ENCODE data around the gene SIPA1L2. TPM values are rescaled to one million over a fixed set of nuclear protein-coding genes. Genes with fewer than 3 reads are reported as not detected.

The SIPA1L2 gene, protein sequence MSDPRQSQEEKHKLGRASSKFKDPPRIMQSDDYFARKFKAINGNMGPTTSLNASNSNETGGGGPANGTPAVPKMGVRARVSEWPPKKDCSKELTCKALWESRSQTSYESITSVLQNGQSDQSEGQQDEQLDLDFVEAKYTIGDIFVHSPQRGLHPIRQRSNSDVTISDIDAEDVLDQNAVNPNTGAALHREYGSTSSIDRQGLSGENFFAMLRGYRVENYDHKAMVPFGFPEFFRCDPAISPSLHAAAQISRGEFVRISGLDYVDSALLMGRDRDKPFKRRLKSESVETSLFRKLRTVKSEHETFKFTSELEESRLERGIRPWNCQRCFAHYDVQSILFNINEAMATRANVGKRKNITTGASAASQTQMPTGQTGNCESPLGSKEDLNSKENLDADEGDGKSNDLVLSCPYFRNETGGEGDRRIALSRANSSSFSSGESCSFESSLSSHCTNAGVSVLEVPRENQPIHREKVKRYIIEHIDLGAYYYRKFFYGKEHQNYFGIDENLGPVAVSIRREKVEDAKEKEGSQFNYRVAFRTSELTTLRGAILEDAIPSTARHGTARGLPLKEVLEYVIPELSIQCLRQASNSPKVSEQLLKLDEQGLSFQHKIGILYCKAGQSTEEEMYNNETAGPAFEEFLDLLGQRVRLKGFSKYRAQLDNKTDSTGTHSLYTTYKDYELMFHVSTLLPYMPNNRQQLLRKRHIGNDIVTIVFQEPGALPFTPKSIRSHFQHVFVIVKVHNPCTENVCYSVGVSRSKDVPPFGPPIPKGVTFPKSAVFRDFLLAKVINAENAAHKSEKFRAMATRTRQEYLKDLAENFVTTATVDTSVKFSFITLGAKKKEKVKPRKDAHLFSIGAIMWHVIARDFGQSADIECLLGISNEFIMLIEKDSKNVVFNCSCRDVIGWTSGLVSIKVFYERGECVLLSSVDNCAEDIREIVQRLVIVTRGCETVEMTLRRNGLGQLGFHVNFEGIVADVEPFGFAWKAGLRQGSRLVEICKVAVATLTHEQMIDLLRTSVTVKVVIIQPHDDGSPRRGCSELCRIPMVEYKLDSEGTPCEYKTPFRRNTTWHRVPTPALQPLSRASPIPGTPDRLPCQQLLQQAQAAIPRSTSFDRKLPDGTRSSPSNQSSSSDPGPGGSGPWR (N-terminal part only)
- 2.7 and 4.9 TPM in 2 replicates for total RNA-seq

DNA sequence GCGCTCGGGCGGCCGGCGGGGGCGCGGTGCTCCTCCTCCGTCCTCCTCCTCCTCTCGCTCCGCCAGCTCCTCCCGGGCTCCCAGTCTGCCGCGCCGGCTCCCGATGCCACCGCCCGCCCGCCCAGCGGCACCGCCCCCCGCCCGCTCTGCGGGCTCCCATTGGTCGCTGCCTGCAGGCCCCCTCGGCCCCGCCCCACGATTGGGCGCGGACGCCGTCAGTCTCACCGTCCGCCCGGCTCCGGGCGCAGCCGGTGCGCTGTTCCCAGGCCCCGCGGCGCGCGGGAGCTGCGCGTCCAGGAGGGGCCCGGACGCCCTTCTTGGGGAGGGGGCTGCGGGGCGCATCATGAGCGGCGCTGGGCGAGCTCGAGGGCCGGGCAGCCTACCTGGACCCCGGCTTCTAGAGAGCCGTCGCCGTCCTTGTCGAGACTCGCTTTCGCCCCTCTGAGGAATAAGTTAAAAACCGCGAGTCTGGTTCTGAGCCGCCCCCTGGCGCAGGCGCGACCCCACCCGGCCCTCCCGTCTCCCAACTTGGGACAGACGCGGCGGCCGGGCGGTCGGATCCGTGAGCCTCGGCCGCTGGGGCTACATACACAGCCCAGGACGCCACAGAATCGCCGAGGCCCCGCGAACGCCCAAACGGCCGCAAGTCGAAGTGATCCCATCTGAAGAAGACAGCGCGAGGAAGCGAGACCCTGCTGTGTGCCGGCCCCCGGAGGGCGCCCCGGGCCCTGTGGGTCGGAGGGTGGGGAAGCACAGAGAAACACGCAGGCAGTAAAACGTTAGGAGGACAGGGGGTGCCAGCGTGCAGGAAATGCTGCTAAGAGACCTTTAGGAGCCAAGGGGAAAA lies at the start of gene SIPA1L2:
Gene SIPA1L2, minus strand, starts transcription at position 87 of the 847 bp plus-strand sequence. CDS start 114,794 bp downstream, outside the sequence.

Other genes with a start within 250 kb of the SIPA1L2 start
- gene MAP10, start 175.3 kb upstream of the SIPA1L2 start, total RNA-seq: 2.0 TPM in 2 replicates

All from placental epithelial cell (primary cell).